NK-92 (cell line): Measurements from ENCODE around the gene COL4A2.

Experiments
- DNase-seq: peaks from one replicate; lab custom pipeline; 2025; ENCODE audit not compliant: unreplicated experiment; lab: John Stamatoyannopoulos, UW

COL4A2 gene

GRCh38 chr13:110468986-110469495 is 162.0 kb downstream of the COL4A2 start:
- no peak for DNase-seq

GRCh38 chr13:110469597-110469996 is 162.5 kb downstream of the COL4A2 start:
- DNase-seq, result no peak

- DNase-seq, result no peak
Observed at GRCh38 chr13:110470272-110471009, 163.4 kb downstream of the COL4A2 start.

DNA sequence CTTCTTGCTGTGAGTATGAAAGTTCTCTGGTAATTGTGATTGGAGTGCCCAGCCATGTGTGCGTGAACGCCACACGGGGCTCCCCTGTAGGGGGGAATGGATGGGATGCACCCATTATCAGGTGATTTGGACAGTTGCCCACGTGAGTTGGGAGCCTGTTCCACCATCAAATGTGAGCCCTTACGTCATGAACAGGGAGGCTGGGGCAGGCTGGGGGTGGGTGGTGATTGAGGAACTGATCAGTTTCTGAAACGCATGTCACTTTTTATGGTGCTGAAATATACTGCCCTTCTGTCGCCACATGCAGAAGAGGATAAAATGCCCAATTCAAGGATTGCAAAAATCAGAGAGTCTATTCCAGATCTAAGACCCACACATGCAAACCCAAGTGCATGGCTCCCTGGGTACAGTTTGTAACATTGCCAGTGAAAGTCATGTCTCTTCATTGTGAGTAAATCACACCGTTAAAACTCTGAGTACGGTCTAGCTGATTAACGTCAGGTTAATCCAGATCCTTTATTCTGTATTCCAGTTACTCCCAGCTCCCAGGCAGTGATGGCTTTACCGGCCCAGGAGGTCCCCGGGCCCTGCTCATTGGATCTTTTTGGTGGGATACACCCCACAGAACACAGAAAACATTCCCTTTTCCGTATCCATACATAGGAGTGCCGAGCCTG is 164.2 kb downstream of the COL4A2 start:
- DNase-seq, result no peak

DNA sequence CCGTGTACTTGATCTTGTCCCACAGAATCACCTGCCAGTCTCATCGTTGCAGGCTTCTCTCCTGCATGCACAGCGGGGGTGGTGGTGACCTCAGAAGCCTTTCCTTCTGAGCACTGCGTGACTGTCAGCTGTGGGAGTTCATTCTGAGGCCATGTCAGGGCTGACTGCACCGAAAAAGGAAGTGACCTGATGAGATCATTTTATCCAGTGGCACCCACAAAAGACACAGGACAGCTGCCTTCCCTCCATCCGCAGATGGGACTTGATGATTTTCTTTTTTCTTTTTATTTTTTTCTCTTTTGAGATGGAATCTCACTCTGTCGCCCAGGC is 164.7 kb downstream of the COL4A2 start:
- no peak for DNase-seq

DNA sequence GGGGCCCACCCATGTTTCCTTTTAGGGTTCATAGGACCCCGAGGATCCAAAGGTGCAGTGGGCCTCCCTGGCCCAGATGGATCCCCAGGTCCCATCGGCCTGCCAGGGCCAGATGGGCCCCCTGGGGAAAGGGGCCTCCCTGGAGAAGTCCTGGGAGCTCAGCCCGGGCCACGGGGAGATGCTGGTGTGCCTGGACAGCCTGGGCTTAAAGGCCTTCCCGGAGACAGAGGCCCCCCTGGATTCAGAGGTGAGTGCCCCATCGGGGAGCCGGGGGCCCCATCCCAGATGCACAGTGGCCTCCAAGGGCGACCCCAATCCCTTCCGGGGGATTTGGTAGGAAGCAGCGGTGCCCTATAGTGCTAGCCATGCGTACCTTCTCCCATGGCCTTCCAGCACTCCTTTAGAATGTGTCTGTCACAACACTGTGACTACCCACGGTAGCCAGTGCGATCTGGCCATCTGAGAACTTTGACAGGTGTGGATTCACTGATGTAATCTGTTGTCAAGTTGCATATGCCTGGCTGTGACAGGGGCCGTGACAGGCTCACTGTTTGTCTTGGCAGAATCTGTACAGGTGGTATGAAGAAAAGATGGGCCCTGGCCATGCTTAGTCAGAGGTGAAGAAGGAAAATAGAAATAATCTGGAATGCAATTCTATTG is 165.9 kb downstream of the COL4A2 start:
- DNase-seq, result no peak

DNA sequence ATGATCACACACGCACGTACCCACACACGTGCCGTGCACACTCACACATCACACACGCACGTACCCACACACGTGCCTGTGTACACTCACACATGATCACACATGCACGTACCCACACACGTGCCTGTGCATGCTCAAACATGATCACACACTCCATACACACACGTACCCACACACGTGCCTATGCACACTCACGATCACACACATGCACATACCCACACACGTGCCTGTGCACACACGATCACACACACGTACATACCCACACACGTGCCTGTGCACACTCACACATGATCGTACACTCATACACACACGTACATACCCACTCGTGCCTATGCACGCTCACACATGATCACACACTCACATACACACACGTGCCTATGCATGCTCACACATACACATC is 167.6 kb downstream of the COL4A2 start:
- no peak for DNase-seq

- no peak for DNase-seq
Observed at GRCh38 chr13:110475117-110475516, 168.0 kb downstream of the COL4A2 start.

DNA sequence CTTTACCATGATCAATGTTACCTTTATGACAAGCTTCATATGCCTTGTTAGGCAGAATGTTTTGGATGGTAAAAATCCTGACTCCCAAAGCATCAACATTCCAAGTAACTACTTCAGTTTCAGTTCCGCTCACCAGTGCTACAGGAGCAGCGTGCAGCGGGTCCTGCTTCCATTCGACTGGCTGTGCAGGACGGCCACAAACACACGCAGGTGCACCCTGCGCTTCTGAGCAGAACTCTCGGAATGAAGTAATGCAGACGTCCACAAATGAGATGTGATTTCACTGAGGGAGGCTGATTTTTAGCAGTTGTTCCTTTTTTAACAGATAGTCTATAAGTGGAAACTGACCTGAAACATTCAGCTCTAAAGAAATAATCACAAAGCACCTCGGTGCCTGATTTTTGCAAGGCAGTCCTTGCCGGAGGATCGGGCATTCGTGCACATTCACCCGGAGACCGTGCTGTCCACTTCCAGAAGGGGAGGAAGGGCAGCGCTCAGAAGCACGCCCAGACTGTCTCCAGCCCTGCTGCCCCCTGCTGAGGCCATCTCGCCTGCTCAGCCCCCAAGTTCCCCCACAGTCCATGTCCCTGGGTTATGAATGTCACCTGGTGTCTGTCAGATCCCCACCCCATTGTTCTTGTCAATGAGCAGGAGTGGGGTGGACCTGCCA is 168.6 kb downstream of the COL4A2 start:
- no peak for DNase-seq

DNA sequence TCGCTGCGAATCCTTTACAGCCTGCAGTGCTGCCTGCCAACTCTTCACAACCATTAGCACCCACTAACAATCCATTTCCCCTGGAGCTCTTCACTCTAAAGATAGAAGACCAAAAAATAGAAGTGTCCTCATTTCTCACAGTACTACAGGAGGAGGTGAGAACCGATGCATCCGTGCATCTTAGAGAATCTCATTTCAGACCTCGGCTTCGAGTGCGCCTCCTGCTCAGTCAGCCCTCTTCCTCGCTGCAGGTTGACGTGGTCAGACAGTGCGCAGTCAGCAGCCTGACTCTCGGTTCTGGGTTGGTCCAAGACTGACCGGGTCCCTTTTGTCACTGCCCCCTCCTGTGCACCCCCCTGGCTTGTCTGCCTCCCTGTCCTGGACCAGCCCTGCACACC is 169.1 kb downstream of the COL4A2 start:
- DNase-seq, result no peak

GRCh38 chr13:110477706-110478245 is 170.7 kb downstream of the COL4A2 start:
- no peak for DNase-seq

- no peak for DNase-seq
Observed at GRCh38 chr13:110478405-110479214, 171.5 kb downstream of the COL4A2 start.

DNA sequence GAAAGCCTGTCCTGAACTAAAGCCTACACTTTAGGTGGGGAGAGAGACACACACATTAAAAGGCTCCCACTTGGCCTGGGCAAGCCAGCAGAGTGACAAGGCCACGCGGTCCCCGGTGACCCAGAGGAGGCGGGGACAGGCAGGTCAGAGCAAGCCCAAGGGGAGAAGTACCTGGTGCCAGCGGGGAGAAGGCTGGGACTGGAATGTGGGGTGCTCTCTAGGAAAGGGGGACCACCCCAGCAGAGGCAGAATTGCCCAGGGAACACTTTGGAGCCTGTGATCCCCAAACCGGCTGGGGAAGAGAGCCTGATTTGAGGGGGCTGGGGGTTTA is 172.1 kb downstream of the COL4A2 start:
- DNase-seq, result no peak

GRCh38 chr13:110479648-110480047 is 172.6 kb downstream of the COL4A2 start:
- DNase-seq, result no peak

DNA sequence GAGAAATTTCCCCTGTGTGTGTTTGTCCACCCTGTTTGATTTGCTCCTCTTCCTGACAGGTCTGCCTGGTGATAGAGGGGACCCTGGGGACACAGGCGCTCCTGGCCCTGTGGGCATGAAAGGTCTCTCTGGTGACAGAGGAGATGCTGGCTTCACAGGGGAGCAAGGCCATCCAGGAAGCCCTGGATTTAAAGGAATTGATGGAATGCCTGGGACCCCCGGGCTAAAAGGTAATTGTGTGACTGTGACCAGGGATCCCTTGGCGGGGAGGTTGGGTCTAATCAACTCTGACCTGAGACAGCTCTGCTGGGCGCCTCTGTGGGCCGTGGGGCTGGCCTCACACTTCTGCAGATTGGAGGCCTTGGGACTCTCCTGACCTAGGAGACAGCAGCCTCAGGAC is 173.1 kb downstream of the COL4A2 start:
- no peak for DNase-seq

DNA sequence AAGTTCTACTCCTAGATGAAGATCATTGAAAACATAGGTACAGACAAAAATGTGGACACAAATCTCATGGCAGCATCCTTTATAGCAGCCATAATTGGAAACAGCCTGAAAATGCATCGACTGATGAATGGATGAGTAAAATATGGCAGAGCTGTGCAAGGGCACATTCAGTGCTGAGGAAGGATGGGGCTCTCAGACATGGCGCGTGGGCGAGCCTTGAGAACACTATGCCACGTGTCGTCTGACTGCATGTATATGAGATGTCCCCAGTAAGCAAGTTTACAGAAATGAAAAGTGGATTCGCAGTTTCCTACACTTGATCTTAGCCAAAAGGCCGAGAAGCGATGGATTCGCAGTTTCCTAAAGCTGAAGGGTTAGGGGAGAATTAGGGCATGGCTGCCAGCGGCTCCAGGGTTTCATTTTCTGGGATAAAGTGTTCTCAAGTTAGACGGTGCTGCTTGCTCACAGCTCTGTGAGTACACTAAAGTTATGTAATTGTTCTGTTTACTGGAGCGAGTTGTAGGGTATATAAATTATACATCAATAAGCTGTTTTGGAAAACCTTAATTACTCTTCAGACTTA is 176.4 kb downstream of the COL4A2 start:
- no peak for DNase-seq

DNA sequence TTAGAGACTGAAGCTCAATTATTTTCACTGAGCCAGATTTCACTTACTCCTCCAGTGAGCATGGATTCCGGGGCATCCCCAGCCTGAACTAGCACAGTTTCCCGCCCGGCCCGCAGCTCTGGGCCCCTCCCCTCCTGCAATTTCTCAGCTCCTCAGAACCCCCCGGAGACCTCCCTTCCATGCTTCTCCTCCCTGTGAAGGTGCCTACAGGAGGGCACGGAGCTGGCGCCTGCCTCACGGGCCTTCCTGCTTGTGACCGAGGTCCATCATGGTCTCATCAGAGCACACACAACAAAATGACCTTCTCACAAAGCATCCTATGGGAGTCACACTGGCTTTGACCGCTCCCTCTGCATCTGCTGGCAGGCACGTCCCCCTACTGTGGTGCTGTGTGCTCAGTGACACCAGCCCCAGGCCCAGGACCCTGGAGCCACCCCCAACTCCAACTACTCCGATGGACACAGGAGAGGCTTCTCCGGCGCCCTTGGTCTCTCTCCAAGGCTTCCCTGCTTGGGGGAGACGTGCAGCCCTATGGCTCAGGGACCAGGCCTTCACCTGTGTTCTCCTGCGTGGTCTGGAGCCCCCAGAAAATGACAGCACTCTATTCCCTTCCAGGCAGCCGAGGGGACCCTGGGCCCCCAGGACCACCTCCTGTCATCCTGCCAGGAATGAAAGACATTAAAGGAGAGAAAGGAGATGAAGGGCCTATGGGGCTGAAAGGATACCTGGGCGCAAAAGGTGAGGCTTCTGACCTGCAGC is 177.4 kb downstream of the COL4A2 start:
- DNase-seq, result no peak

DNA sequence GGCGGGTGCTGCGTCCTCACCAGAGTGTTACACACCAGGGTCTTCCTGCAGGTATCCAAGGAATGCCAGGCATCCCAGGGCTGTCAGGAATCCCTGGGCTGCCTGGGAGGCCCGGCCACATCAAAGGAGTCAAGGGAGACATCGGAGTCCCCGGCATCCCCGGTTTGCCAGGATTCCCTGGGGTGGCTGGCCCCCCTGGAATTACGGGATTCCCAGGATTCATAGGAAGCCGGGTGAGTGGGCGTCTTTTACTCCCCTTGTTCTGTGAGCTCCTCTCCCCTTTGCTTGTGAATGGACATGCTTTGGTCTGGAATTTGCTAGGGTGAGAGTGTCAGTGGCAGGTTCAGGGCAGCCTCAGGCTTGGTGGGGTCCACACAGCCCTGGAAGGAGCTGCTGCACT is 178.5 kb downstream of the COL4A2 start:
- DNase-seq, result no peak

DNA sequence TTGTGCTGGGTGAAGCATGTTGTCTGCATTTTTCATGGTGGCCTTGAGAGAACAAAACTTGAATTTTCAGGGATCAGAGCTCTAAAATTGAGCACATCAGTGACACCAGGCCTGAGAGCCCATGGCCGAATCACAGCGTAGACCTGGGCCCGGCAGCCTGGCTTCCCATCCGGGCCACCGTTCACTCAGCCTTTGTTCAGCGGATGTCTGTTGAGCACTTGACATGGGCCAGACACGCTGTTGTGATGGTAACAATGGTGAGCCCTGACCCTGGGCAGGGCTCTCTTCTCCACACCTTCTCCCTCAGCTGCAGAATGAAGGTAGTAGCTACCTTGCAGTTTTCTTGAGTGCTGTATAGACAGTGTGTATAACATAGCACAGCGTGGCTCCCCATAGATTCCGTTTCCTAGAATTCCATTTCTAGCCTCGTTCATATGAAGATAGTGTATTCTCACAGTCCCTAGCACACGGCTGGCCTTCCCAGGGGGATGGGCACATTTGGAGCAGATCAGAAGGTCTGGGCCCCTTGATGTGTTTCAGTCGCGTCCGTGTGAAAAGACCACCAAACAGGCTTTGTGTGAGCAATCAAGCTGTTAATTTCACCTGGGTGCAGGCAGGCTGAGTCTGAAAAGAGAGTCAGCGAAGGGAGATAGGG is 179.1 kb downstream of the COL4A2 start:
- no peak for DNase-seq
